Endothelial cell of umbilical vein (primary cell): ENCODE data around the gene PIGM.

Experiments used
- EZH2 ChIP-seq: IDR thresholded peaks from 2 replicates; pipeline ENCODE4 v1.6.1; 2012; ENCODE audit warnings: borderline replicate concordance, low read depth, mild to moderate bottlenecking, moderate library complexity, low read length, inconsistent platforms; ENCODE audit not compliant: severe bottlenecking
- JUN ChIP-seq: IDR thresholded peaks from 2 replicates; pipeline ENCODE4 v1.6.1; 2011; ENCODE audit warnings: borderline replicate concordance, low read depth; ENCODE audit not compliant: insufficient read length, insufficient read depth
- MYC ChIP-seq: IDR thresholded peaks from one replicate; pipeline ENCODE4 v1.6.1; 2011; ENCODE audit warnings: mild to moderate bottlenecking, low read depth, low read length
- POLR2A ChIP-seq: IDR thresholded peaks from 2 replicates; pipeline ENCODE4 v1.6.1; 2012; ENCODE audit warnings: low read depth, mild to moderate bottlenecking, control low read depth, low read length
- POLR2AphosphoS5 ChIP-seq: IDR thresholded peaks from 2 replicates; pipeline ENCODE4 v1.6.1; 2012; ENCODE audit warnings: low read depth, mild to moderate bottlenecking, control low read depth, low read length, moderate library complexity; ENCODE audit not compliant: insufficient read depth
- TF ChIP-seq, protein P1 (sequence below), 2 donors: IDR thresholded peaks; 1 replicate in 1 of 2; 2 replicates in 1 of 2; pipeline ENCODE4 v1.5.1; 2011; ENCODE audit warnings: low read length in 2 of 2, mild to moderate bottlenecking in 2 of 2, moderate library complexity in 2 of 2, control low read depth in 1 of 2, inconsistent platforms in 1 of 2, low read depth in 1 of 2; ENCODE audit not compliant: insufficient read depth in 1 of 2; ENCODE audit errors: extremely low read depth in 1 of 2
- TF ChIP-seq, protein P2 (sequence below): IDR thresholded peaks from 2 replicates; pipeline ENCODE4 v1.6.1; 2011; ENCODE audit not compliant: insufficient read depth, insufficient read length

DNA sequence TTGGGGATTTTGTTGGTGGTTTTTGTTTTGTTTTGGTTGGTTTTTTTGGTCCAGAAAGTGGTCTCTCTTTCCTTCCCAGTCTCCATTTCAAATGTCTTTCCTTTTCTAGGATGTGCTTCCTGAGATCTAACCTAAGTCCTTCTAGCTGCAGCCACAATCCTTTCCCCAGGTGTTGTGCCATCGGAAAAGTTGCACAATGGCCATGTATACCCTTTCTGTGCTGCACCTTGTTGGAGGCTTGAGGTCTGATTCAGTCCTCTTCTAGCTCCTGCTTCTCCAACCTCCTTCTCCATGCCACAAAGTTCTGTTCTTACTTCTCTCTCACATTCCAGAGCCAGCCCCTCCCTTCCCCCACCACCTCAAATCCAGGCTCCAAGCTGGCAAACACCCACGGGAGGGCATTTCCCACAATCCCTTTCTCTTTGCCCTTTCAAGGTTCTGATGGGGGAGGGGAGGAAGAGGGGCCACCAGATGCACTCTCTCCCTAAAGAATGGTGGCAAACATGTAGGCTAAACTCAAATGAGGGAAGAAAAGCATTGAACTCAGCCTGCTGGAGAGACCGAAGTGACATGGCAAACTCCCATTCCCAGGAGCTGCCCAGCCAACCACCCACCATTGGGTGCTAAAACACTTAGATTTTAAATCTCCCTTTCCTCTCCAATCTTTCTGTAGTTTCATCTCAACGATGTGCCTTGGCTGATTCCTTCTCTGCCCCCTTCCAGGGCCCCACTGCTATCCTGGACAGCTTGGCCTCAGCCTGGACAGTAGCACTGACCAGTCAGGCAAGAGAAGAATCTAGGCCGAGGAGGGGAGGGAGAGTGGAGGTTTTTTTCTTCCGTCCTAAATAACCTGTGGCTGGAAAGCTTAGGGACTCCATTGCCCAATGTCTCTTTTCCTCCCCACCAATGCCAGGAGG, 35.3 kb upstream of the PIGM start:
- TF ChIP-seq POLR2A, result no peak
- no peak for TF ChIP-seq POLR2AphosphoS5
- TF ChIP-seq EZH2, result no peak
- TF ChIP-seq, protein P1, sequence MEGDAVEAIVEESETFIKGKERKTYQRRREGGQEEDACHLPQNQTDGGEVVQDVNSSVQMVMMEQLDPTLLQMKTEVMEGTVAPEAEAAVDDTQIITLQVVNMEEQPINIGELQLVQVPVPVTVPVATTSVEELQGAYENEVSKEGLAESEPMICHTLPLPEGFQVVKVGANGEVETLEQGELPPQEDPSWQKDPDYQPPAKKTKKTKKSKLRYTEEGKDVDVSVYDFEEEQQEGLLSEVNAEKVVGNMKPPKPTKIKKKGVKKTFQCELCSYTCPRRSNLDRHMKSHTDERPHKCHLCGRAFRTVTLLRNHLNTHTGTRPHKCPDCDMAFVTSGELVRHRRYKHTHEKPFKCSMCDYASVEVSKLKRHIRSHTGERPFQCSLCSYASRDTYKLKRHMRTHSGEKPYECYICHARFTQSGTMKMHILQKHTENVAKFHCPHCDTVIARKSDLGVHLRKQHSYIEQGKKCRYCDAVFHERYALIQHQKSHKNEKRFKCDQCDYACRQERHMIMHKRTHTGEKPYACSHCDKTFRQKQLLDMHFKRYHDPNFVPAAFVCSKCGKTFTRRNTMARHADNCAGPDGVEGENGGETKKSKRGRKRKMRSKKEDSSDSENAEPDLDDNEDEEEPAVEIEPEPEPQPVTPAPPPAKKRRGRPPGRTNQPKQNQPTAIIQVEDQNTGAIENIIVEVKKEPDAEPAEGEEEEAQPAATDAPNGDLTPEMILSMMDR (IDR thresholded peaks at IDR 0.05; ENCODE audit: extremely low read depth in 1 of 2, insufficient read depth in 1 of 2, low read depth in 1 of 2, low read length in 2 of 2), result no peak
- no peak for TF ChIP-seq MYC
- TF ChIP-seq, protein P2, sequence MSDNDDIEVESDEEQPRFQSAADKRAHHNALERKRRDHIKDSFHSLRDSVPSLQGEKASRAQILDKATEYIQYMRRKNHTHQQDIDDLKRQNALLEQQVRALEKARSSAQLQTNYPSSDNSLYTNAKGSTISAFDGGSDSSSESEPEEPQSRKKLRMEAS, result no peak
- no peak for TF ChIP-seq JUN
